Small intestine (tissue), 7 donors: Measurements from ENCODE around the gene RINT1. TPM values are rescaled to one million over a fixed set of nuclear protein-coding genes. Genes with fewer than 3 reads are reported as not detected.
"Not testable (repeated sequence)": the region's sequence is repeated elsewhere in the genome, so short reads cannot be mapped to it uniquely, and the experiment has no call there.

Experiments
- DNase-seq, 2 donors: peaks; one replicate each; pipeline versions ENCODE4 v3.0.0 to v3.0.0-alpha.2; 2013
- FAIRE-seq: peaks from 2 replicates; lab custom pipeline; 2012; peaks lifted over from hg19 to GRCh38; lab: Jason Lieb, UNC
- H3K27ac ChIP-seq, 3 donors: one replicate each; pipeline ENCODE4 v1.5.1; 2013; ENCODE audit warnings: low read length in 2 of 3, mild to moderate bottlenecking in 2 of 3, control low read depth in 1 of 3, inconsistent platforms in 1 of 3, low read depth in 1 of 3, moderate library complexity in 1 of 3
- H3K27me3 ChIP-seq, 3 donors: one replicate each; pipeline ENCODE4 v1.6.1; 2013; ENCODE audit warnings: low read length in 3 of 3, inconsistent platforms in 1 of 3; ENCODE audit not compliant: control insufficient read depth in 3 of 3, insufficient read depth in 3 of 3
- H3K36me3 ChIP-seq, 3 donors: one replicate each; pipeline ENCODE4 v1.6.1; 2013; ENCODE audit warnings: low read length in 3 of 3, inconsistent platforms in 1 of 3, low read depth in 1 of 3, mild to moderate bottlenecking in 1 of 3, moderate library complexity in 1 of 3; ENCODE audit not compliant: control insufficient read depth in 3 of 3, insufficient read depth in 2 of 3
- H3K4me1 ChIP-seq, 3 donors: one replicate each; pipeline ENCODE4 v1.6.1; 2013; ENCODE audit warnings: low read length in 2 of 3, inconsistent platforms in 1 of 3, low read depth in 1 of 3, mild to moderate bottlenecking in 1 of 3, moderate library complexity in 1 of 3; ENCODE audit not compliant: control insufficient read depth in 3 of 3, insufficient read depth in 2 of 3
- H3K4me3 ChIP-seq, 3 donors: one replicate each; pipeline ENCODE4 v1.5.1; 2013; ENCODE audit warnings: low read length in 3 of 3, control low read depth in 1 of 3, inconsistent platforms in 1 of 3, low read depth in 1 of 3, mild to moderate bottlenecking in 1 of 3, moderate library complexity in 1 of 3
- H3K9me3 ChIP-seq, 2 donors: one replicate each; pipeline ENCODE4 v1.6.1; 2013; ENCODE audit warnings: low read depth in 1 of 2, low read length in 1 of 2; ENCODE audit not compliant: control insufficient read depth in 2 of 2, insufficient read depth in 1 of 2
- WGBS, 3 donors: extraction: QIAGEN DNeasy Blood & Tissue Kit; methylation state at CpG; one replicate each; pipeline ENCODE4 v1.1.7; 2013; 5-methylcytosine and 5-hydroxymethylcytosine counted together
- polyA plus RNA-seq, 4 donors: library from polyadenylated mRNA; stranded (reverse) in 3 of 4; unstranded in 1 of 4; fragments of 200-250 nt in 3 of 4; fragments of 120-200 nt in 1 of 4; gene quantifications; one replicate each; pipeline versions ENCODE4 v1.2.1 to v1.2.3, GENCODE V29; 2013
- donor health status: healthy with polysubstance abuse.
- donor health status: control.
- donor health status: control.
- donor health status: Bipolar disorder and iron deficiency.
- donor health status: healthy.

Gene RINT1
- polyA plus RNA-seq, 4 donors = 9.3 to 17.1 (median 10.7) TPM

DNA sequence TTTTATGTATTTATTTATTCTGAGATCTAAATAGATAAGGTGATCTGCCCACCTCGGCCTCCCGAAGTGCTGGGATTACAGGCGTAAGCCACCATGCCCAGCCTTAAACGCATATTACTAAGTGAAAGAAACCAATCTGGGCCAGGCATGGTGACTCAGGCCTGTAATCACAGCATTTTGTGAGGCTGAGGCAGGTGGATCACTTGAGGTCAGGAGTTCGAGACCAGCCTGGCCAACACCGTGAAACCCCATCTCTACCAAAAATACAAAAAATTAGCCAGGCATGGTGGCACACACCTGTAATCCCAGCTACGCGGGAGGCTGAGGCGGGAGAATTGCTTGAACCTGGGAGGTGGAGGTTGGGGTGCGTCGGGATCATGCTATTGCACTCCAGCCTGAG is 7.6 kb upstream of the RINT1 start:
- H3K4me3 ChIP-seq, H3K27me3 ChIP-seq, H3K36me3 ChIP-seq, DNase-seq, FAIRE-seq, H3K27ac ChIP-seq, H3K9me3 ChIP-seq: not testable (repeated sequence)
- WGBS, 3 donors = 93 to 96% (median 94%) methylated on average over 11 of the region's 11 CpGs
- H3K4me1 ChIP-seq = peaks cover 0 to 10% (median 0%) of the 10 kb centered on the region in 3 donors

DNA sequence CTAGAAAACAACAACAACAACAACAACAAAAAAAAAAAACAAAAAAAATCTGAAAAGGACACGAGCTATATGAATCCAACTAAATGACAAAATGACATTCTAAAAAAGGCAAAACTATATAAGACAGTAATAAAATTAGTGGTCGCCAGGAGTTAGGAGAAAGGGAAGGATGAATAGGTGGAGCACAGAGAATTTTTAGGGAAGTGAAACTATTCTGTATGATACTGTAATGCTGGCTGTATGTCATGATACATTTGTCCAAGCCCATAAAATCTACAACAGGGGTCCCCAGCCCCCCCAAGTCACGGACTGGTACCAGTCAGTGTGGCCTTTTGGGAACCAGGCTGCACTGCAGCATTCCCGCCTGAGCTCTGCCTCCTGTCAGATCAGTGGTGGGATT is 7.2 kb upstream of the RINT1 start:
- FAIRE-seq (no peak), DNase-seq (no peak)
- no peaks in the 10 kb centered on the region for H3K27me3 ChIP-seq
- H3K4me3 ChIP-seq = no peak overlapping the region
- peaks cover 0 to under 1% (median 0%) of the 10 kb centered on the region in 3 donors for H3K36me3 ChIP-seq
- H3K27ac ChIP-seq = no peak overlapping the region
- WGBS, 3 donors = 74 to 93% (median 78%) methylated on average over 4 of the region's 4 CpGs
- H3K9me3 ChIP-seq = no peaks in the 10 kb centered on the region
- H3K4me1 ChIP-seq = peaks cover 0 to 10% (median 0%) of the 10 kb centered on the region in 3 donors

DNA sequence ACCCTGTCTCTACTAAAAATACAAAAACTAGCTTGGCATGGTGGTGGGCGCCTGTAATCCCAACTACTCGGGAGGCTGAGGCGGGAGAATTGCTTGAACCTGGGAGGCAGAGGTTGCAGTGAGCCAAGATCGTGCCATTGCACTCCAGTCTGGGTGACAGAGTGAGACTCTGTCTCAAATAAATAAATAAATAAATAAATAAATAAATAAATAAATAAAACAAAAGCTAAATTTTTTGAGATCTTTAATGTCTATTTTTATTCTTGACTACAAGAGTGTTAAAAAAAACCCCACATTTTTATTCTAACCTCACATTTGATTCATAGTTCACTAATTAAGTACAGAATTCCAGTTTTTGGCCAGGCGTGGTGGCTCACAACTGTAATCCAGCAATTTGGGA is 4.3 kb upstream of the RINT1 start:
- FAIRE-seq = not testable (repeated sequence)

DNA sequence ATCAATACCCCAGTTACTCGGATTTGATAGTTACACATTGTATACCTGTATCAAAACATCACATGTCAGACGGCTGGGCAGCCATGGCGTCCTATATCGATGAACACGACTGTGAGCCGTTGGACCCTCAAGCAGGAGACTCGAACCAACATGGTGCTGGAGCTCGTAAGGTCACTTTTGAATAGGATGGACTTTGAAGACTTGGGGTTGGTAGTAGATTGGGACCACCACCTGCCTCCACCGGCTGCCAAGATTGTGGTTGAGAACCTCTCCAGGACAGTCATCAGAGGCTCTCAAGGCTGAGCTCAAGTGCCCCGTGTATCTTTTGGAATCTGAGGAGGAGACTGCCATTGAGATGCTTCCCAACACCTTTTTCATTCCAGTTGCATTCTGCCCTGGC is 1.9 kb upstream of the RINT1 start:
- no peak for FAIRE-seq
- no peak overlapping the region for H3K27ac ChIP-seq
- WGBS, 3 donors = 94 to 96% (median 96%) methylated on average over 10 of the region's 10 CpGs
- H3K27me3 ChIP-seq = no peaks in the 10 kb centered on the region
- H3K9me3 ChIP-seq = no peaks in the 10 kb centered on the region
- no peak overlapping the region for H3K4me3 ChIP-seq
- peaks cover 3 to 14% (median 8%) of the 10 kb centered on the region in 3 donors for H3K4me1 ChIP-seq
- DNase-seq = no peak
- peaks cover 0 to 3% (median 0%) of the 10 kb centered on the region in 3 donors for H3K36me3 ChIP-seq

More for the DNA sequence above, 4.3 kb upstream of the RINT1 start:
- not testable (repeated sequence) for H3K27me3 ChIP-seq, DNase-seq, H3K4me3 ChIP-seq, H3K27ac ChIP-seq, H3K36me3 ChIP-seq, H3K4me1 ChIP-seq, H3K9me3 ChIP-seq
- WGBS, 3 donors = 89 to 95% (median 93%) methylated on average over 5 of the region's 5 CpGs

DNA sequence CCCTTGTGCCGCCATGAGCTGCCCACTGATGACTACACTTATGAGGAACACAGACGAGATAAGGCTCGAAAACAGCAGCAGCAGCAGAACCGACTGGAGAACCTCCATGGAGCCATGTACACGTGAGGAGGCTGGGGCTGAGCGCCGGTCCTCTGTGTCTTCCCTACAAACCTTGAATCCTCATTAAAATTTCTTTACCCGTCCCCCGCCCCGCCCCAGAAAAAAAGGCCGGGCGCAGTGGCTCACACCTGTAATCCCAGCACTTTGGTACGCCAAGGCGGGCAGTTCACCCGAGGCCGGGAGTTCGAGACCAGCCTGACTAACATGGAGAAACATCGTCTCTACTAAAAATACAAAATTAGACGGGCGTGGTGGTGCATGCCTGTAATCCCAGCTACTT is 1.5 kb upstream of the RINT1 start:
- H3K36me3 ChIP-seq = peaks cover 0 to 6% (median 0%) of the 10 kb centered on the region in 3 donors
- H3K27me3 ChIP-seq = no peaks in the 10 kb centered on the region
- FAIRE-seq (no peak), DNase-seq (no peak)
- H3K9me3 ChIP-seq = no peaks in the 10 kb centered on the region
- H3K27ac ChIP-seq = no peak overlapping the region
- H3K4me1 ChIP-seq = peaks cover 3 to 14% (median 8%) of the 10 kb centered on the region in 3 donors
- WGBS, 3 donors = 95 to 96% (median 96%) methylated on average over 20 of the region's 20 CpGs
- H3K4me3 ChIP-seq = no peak overlapping the region

DNA sequence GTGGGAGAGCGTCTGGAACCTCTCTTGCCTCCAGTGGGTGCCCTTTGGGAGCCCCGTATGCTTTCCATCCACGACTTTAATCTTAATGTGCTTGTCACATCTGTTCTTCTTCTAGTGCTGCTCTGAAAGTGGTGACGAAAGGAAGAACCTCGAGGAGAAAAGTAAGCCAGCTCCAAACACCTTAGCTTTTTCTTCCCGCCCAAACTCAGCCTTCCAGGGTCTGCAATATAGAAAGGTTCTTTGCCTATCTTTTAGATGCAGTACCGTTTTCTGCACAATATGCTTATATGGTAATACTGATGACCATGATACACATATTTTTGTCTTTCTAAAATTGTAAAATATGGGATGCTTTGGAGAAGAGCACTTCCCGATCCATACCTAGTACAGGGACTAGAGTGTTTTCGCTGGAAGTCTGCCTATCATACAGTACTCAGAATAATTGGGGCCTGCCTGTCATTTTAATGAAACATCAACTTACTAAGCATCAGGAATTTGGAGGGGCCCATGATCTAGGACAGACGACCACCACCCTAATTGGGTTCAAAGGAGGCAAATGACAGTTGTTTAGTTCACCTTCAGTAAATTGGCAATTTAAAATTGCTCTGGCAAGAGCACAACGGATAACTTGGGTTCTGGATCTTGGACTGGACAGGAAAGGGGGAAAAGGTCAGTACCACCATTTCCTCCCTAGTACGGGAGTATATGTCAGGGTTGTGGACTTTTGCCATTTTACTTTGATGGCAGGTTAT is 884 bp downstream of the RINT1 start:
- H3K36me3 ChIP-seq = peaks cover 0 to 22% (median 0%) of the 10 kb centered on the region in 3 donors
- H3K27ac ChIP-seq = peak overlapping the region; percentile 63 to 93 (median 90)
- H3K4me3 ChIP-seq = peak overlapping the region; percentile 72 to 81 (median 73)
- FAIRE-seq (no peak), DNase-seq (no peak)
- H3K27me3 ChIP-seq = no peaks in the 10 kb centered on the region
- peaks cover 3 to 14% (median 8%) of the 10 kb centered on the region in 3 donors for H3K4me1 ChIP-seq
- 17 to 32% (median 24%) methylated on average over 12 of the region's 12 CpGs for WGBS, 3 donors
- H3K9me3 ChIP-seq = no peaks in the 10 kb centered on the region

DNA sequence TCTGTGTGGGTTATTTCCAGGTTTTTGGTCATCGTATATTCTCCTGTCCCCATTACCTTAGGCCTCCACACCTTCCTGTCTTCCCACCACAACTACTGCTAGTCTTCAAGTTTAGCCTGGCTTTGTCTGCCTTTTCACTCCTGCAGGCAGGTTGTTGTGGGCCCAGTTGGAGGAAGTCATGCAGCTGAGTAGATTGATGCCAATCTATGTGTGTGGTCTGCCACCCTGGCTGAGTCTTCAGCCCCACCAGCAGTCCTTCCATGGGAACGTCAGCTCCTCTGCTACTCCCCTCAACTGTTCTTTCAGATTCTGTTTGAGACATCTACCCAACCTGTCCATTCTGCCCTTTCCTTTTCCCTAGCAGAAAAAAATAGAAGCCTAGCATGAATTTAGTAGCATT is 6.3 kb downstream of the RINT1 start:
- H3K36me3 ChIP-seq = peaks cover 4 to 56% (median 8%) of the 10 kb centered on the region in 3 donors
- no peak overlapping the region for H3K4me3 ChIP-seq
- 62 to 86% (median 74%) methylated on average over 2 of the region's 2 CpGs for WGBS, 3 donors
- peaks cover 3 to 6% (median 3%) of the 10 kb centered on the region in 3 donors for H3K4me1 ChIP-seq
- DNase-seq (no peak), FAIRE-seq (no peak)
- no peaks in the 10 kb centered on the region for H3K9me3 ChIP-seq
- H3K27me3 ChIP-seq = no peaks in the 10 kb centered on the region
- H3K27ac ChIP-seq = no peak overlapping the region

DNA sequence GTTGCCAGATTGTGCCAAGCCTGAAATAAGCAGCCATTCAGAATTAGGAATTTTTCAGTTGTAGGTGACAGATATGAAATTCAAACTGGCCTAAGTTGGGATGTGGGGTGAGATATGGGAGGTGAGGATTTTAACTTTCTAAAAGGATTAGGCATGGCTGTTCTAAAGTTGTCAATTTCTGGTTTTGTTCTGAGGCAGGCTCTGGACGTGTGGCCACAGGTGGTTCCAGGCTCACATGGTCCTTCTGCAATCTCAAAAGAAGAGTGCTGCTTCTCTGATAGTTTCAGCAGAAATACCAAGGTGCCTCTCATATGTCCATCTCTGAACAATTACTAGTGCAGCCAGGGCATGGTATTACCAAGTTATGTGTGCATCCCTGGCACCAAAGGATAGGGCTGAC is 27.9 kb downstream of the RINT1 start:
- DNase-seq = no peak
- Histone ChIP-seq H3K27ac (no peak overlapping the region), H3K9me3 (no peaks in the 10 kb centered on the region), H3K36me3 (peaks cover 3 to 49% (median 17%) of the 10 kb centered on the region in 3 donors), H3K27me3 (no peaks in the 10 kb centered on the region), H3K4me1 (no peaks in the 10 kb centered on the region), H3K4me3 (no peak overlapping the region)
- 82 to 95% (median 85%) methylated on average over 1 of the region's 1 CpG for WGBS, 3 donors
- no peak for FAIRE-seq
